Aorta (tissue), 5 donors: ENCODE results near the gene LRRC57. TPM values are rescaled to one million over a fixed set of nuclear protein-coding genes. Genes with fewer than 3 reads are reported as not detected.

ENCODE experiments used
- ATAC-seq: fragments of 200-7000 bp; cut with Tn5 transposase; one replicate; pipeline ENCODE4 v1.9.1; 2022; ENCODE audit warnings: moderate library complexity; ENCODE audit not compliant: low FRiP score
- DNase-seq, 2 donors: peaks; one replicate each; pipeline ENCODE4 v3.0.0-alpha.2; 2020
- H3K27ac ChIP-seq, 2 donors: one replicate each; pipeline ENCODE4 v1.5.1; 2013; ENCODE audit warnings: low read length in 2 of 2, mild to moderate bottlenecking in 2 of 2, moderate library complexity in 2 of 2, control low read depth in 1 of 2, inconsistent platforms in 1 of 2, low read depth in 1 of 2
- H3K27me3 ChIP-seq, 2 donors: one replicate each; pipeline ENCODE4 v1.6.1; 2013; ENCODE audit warnings: control low read depth in 1 of 2, low read length in 1 of 2, mild to moderate bottlenecking in 1 of 2, moderate library complexity in 1 of 2; ENCODE audit not compliant: insufficient read depth in 2 of 2, control insufficient read depth in 1 of 2
- H3K36me3 ChIP-seq, 2 donors: one replicate each; pipeline ENCODE4 v1.6.1; 2013; ENCODE audit warnings: control low read depth in 1 of 2, low read length in 1 of 2, mild to moderate bottlenecking in 1 of 2; ENCODE audit not compliant: insufficient read depth in 2 of 2, control insufficient read depth in 1 of 2
- H3K4me1 ChIP-seq, 2 donors: one replicate each; pipeline ENCODE4 v1.6.1; 2013; ENCODE audit warnings: low read length in 2 of 2, control low read depth in 1 of 2, mild to moderate bottlenecking in 1 of 2, moderate library complexity in 1 of 2; ENCODE audit not compliant: insufficient read depth in 2 of 2, control insufficient read depth in 1 of 2
- H3K4me3 ChIP-seq, 2 donors: one replicate each; pipeline ENCODE4 v1.5.1; 2013; ENCODE audit warnings: low read length in 2 of 2, control low read depth in 1 of 2, mild to moderate bottlenecking in 1 of 2
- H3K9me3 ChIP-seq: one replicate; pipeline ENCODE4 v1.6.1; 2013; ENCODE audit warnings: mild to moderate bottlenecking, low read length; ENCODE audit not compliant: control insufficient read depth
- WGBS, 2 donors: extraction: QIAGEN DNeasy Blood & Tissue Kit; methylation state at CpG; one replicate each; pipeline ENCODE4 v1.1.7; 2013; 5-methylcytosine and 5-hydroxymethylcytosine counted together
- intact Hi-C, 2 donors: fragments of 100-400 bp; cut with DNase I; formaldehyde crosslinking; loops; one replicate each; pipeline versions ENCODE4 v1.14.2 to v1.15.0; 2022
- polyA plus RNA-seq, 2 donors: library from polyadenylated mRNA; stranded (reverse); fragments of 200-250 nt; gene quantifications; one replicate each; pipeline ENCODE4 v1.2.3, GENCODE V29; 2013
- total RNA-seq, 2 donors: library from RNA; stranded (reverse); fragmentation: NEBNext Ultra II Directional; extraction: Animal tissue kit (Norgen Biotek cat#: 25700); gene quantifications; one replicate each; pipeline ENCODE4 v1.2.1, GENCODE V29; 2021
- donor health status: healthy with polysubstance abuse.
- donor health status: Bipolar disorder and iron deficiency.
- donor health status: DM: no; HTN: no; CAD: no.
- donor health status: DM: no; HTN: no; CAD: no.
- donor health status: DM: yes; HTN: yes; CAD: no.

Gene LRRC57
- total and polyA plus RNA-seq, 4 donors, result 5.1 to 20.8 (median 13.5) TPM

- no peaks in the 10 kb centered on the region for H3K36me3 ChIP-seq
- no peaks in the 10 kb centered on the region for H3K4me1 ChIP-seq
- H3K27ac ChIP-seq, result peak within 1 kb of the TSS; percentile 48 to 100
- H3K4me3 ChIP-seq, result peak within 1 kb of the TSS; percentile 81 to 88
- no peaks in the 10 kb centered on the region for H3K27me3 ChIP-seq
- WGBS, 2 donors, result 0% methylated on average over 51 of the region's 51 CpGs
- peak; percentile 91 for ATAC-seq
- DNase-seq, result peak; percentile 91 to 95
- intact Hi-C loops, result loop anchor here in 1 of 2 donors (5.0 kb wide), 1 partner anchor 86 kb away; the partner anchor contains the start of gene STARD9
- no peaks in the 10 kb centered on the region for H3K9me3 ChIP-seq
Measured at GRCh38 chr15:42490671-42491538, 57.7 kb downstream of the LRRC57 start, which contains the start of gene ZNF106. Gene ZNF106, minus strand, starts transcription at chr15:42491141. Its CDS starts 18,852 bp downstream, at chr15:42472289.

GRCh38 chr15:42490291-42490670 is 58.3 kb downstream of the LRRC57 start:
- intact Hi-C loops, result loop anchor here in 1 of 2 donors (5.0 kb wide), 1 partner anchor 87 kb away; the partner anchor contains the start of gene STARD9
- H3K9me3 ChIP-seq, result no peaks in the 10 kb centered on the region
- 2% methylated on average over 11 of the region's 11 CpGs for WGBS, 2 donors

More at GRCh38 chr15:42490291-42490670, 58.3 kb downstream of the LRRC57 start:
- H3K27me3 ChIP-seq, result no peaks in the 10 kb centered on the region
- ATAC-seq, result peak; percentile 1
- H3K27ac ChIP-seq, result peak overlapping the region in 1 of 2 donors; percentile 93
- H3K36me3 ChIP-seq, result no peaks in the 10 kb centered on the region
- H3K4me3 ChIP-seq, result peak overlapping the region; percentile 69 to 81
- DNase-seq, result no peak
- no peaks in the 10 kb centered on the region for H3K4me1 ChIP-seq

Other genes with a start within 250 kb of the LRRC57 start
- gene CAPN3, start 189.3 kb downstream of the LRRC57 start, total RNA-seq, result 10 to 100 TPM; 15.4 to 22.6 TPM
- gene CAPN3, start 189.3 kb downstream of the LRRC57 start, polyA plus RNA-seq, result 100 to 1,000 TPM in 1 of 2 donors, 1 to 10 TPM in 1; 3.3 to 101 TPM
- gene ZNF106, start 57.7 kb downstream of the LRRC57 start, total RNA-seq, result 10 to 100 TPM; 76.9 to 78.8 TPM
- 10 to 100 TPM; 11.9 to 30.4 TPM for gene ZNF106, start 57.7 kb downstream of the LRRC57 start, polyA plus RNA-seq
- 10 to 100 TPM; 85.6 to 88.0 TPM for gene SNAP23, start 53.2 kb downstream of the LRRC57 start, total RNA-seq
- 10 to 100 TPM; 74.3 to 82.5 TPM for gene SNAP23, start 53.2 kb downstream of the LRRC57 start, polyA plus RNA-seq
- 10 to 100 TPM; 16.0 to 21.9 TPM for gene HAUS2, start within 50 bp of the LRRC57 start, total RNA-seq
- gene HAUS2, start within 50 bp of the LRRC57 start, polyA plus RNA-seq, result 10 to 100 TPM in 1 of 2 donors, 1 to 10 TPM in 1; 7.3 to 14.7 TPM
- gene STARD9, start 26.8 kb upstream of the LRRC57 start, total RNA-seq, result 10 to 100 TPM; 38.7 to 65.8 TPM
- gene STARD9, start 26.8 kb upstream of the LRRC57 start, polyA plus RNA-seq, result 10 to 100 TPM in 1 of 2 donors, 1 to 10 TPM in 1; 3.3 to 14.2 TPM
- gene CDAN1, start 188.3 kb upstream of the LRRC57 start, total RNA-seq, result 10 to 100 TPM in 1 of 2 donors, 1 to 10 TPM in 1; 9.0 to 18.6 TPM
- gene CDAN1, start 188.3 kb upstream of the LRRC57 start, polyA plus RNA-seq, result 10 to 100 TPM in 1 of 2 donors, 1 to 10 TPM in 1; 2.8 to 24.6 TPM